Ovary (tissue), 9 donors: Measurements from ENCODE around the gene ZNF277. TPM values are rescaled to one million over a fixed set of nuclear protein-coding genes. Genes with fewer than 3 reads are reported as not detected.

Experiments used
- DNase-seq, 5 donors: peaks; one replicate each; pipeline ENCODE4 v3.0.0-alpha.2; 2019 to 2020
- H3K27ac ChIP-seq, 2 donors: fragments of 200-600 bp; one replicate each; pipeline versions ENCODE4 v1.5.1 to v1.8.0; 2019 to 2022
- H3K27me3 ChIP-seq: fragments of 200-600 bp; one replicate; pipeline ENCODE4 v1.8.0; 2022
- H3K36me3 ChIP-seq: fragments of 200-600 bp; sonication (generic); one replicate; pipeline ENCODE4 v1.5.1; 2019
- H3K4me1 ChIP-seq: one replicate; pipeline ENCODE4 v1.8.1; 2013; ENCODE audit warnings: mild to moderate bottlenecking, moderate library complexity; ENCODE audit not compliant: insufficient read depth
- H3K4me3 ChIP-seq: fragments of 200-600 bp; sonication (generic); one replicate; pipeline ENCODE4 v1.5.1; 2017
- H3K9me3 ChIP-seq, 2 donors: fragments of 200-600 bp in 1 of 2; sonication (generic) in 1 of 2; one replicate each; pipeline versions ENCODE4 v1.5.1 to v1.8.1; 2013 to 2019; ENCODE audit warnings: mild to moderate bottlenecking in 1 of 2, moderate library complexity in 1 of 2
- EP300 ChIP-seq: sonication (generic); formaldehyde crosslinking; IDR thresholded peaks from one replicate; pipeline ENCODE4 v1.6.1; 2017; ENCODE audit warnings: antibody characterized with exemption
- POLR2A ChIP-seq: fragments of 450-650 bp; IDR thresholded peaks from one replicate; pipeline ENCODE4 v1.6.1; 2017; ENCODE audit warnings: antibody characterized with exemption, mild to moderate bottlenecking, moderate library complexity
- WGBS, 3 donors: extraction: QIAGEN DNeasy Blood & Tissue Kit in 1 of 3; methylation state at CpG; one replicate each; pipeline versions ENCODE4 v1.1.5 to v1.1.7; 2013 to 2017; 5-methylcytosine and 5-hydroxymethylcytosine counted together
- intact Hi-C, 4 donors: fragments of 100-400 bp; cut with DNase I; formaldehyde crosslinking; loops; one replicate each; pipeline versions ENCODE4 v1.11.0 to v1.15.1; 2022 to 2023
- polyA plus RNA-seq, 2 donors: library from polyadenylated mRNA; stranded (reverse); fragments of 200-250 nt in 1 of 2; fragments of 350-450 nt in 1 of 2; fragmentation: Illumina TruSeq in 1 of 2; extraction: RNeasy Lipid Tissue Mini Kit (QIAGEN cat#74804) in 1 of 2; gene quantifications; one replicate each; pipeline ENCODE4 v1.2.3, GENCODE V29; 2013 to 2014
- total RNA-seq, 7 donors: library from RNA; depleted of rRNA in 2 of 7; stranded (reverse); fragments of >200 nt in 2 of 7; fragmentation: NEBNext Ultra II Directional in 3 of 7; extraction: Animal tissue kit (Norgen Biotek cat#: 25700) in 3 of 7; gene quantifications; one replicate each; pipeline versions ENCODE4 v1.1.0 to v1.2.4, GENCODE V29; 2016 to 2023
- TF ChIP-seq, protein P1 (sequence below), 3 donors: fragments of 450-650 bp in 2 of 3; fragments of 200-600 bp in 1 of 3; IDR thresholded peaks; one replicate each; pipeline versions ENCODE4 v1.5.1 to v1.8.0; 2016 to 2022; ENCODE audit warnings: antibody characterized with exemption in 3 of 3, mild to moderate bottlenecking in 1 of 3
- donor health status: DM: no; HTN: no; CAD: no; lungs with moderate emphysema.
- donor health status: DM: no; HTN: no; CAD: no.
- donor health status: Bipolar disorder and iron deficiency.
- donor health status: DM: yes; HTN: yes; CAD: no.
- donor health status: DM: no; HTN: no; CAD: no.
- donor health status: DM: yes; HTN: yes; CAD: no.

The ZNF277 gene
- total and polyA plus RNA-seq, 9 donors: 16.4 to 27.3 (median 21.2) TPM

DNA sequence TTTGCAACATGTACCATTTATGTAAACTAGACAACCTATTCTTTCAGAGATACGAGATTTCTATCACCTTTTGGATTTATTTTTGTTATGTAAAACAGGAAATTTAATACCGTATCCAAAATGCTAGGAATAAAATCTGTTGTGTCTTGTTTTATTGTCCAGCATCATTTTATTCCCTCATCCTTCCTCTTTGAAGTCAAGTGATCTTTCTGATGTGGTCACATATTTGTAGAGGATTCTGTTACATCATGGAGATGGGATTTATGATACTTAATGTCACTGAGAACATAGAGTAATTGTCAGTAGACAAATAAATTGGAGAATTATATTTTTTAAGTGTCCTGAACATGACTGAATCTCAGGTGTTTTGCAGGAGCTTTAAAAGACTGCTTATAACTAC, 64.7 kb downstream of the ZNF277 start:
- Histone ChIP-seq H3K9me3 (no peaks in the 10 kb centered on the region), H3K27ac (no peak overlapping the region), H3K4me1 (peaks cover 1% of the 10 kb centered on the region), H3K27me3 (no peaks in the 10 kb centered on the region), H3K4me3 (no peak overlapping the region), H3K36me3 (no peaks in the 10 kb centered on the region)
- DNase-seq: no peak
- intact Hi-C loops: no loop called here
- TF ChIP-seq POLR2A (no peak), EP300 (no peak)
- TF ChIP-seq, protein P1, sequence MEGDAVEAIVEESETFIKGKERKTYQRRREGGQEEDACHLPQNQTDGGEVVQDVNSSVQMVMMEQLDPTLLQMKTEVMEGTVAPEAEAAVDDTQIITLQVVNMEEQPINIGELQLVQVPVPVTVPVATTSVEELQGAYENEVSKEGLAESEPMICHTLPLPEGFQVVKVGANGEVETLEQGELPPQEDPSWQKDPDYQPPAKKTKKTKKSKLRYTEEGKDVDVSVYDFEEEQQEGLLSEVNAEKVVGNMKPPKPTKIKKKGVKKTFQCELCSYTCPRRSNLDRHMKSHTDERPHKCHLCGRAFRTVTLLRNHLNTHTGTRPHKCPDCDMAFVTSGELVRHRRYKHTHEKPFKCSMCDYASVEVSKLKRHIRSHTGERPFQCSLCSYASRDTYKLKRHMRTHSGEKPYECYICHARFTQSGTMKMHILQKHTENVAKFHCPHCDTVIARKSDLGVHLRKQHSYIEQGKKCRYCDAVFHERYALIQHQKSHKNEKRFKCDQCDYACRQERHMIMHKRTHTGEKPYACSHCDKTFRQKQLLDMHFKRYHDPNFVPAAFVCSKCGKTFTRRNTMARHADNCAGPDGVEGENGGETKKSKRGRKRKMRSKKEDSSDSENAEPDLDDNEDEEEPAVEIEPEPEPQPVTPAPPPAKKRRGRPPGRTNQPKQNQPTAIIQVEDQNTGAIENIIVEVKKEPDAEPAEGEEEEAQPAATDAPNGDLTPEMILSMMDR (IDR thresholded peaks at IDR 0.05): no peak
- WGBS, 3 donors: 79 to 84% (median 81%) methylated on average over 2 of the region's 2 CpGs

DNA sequence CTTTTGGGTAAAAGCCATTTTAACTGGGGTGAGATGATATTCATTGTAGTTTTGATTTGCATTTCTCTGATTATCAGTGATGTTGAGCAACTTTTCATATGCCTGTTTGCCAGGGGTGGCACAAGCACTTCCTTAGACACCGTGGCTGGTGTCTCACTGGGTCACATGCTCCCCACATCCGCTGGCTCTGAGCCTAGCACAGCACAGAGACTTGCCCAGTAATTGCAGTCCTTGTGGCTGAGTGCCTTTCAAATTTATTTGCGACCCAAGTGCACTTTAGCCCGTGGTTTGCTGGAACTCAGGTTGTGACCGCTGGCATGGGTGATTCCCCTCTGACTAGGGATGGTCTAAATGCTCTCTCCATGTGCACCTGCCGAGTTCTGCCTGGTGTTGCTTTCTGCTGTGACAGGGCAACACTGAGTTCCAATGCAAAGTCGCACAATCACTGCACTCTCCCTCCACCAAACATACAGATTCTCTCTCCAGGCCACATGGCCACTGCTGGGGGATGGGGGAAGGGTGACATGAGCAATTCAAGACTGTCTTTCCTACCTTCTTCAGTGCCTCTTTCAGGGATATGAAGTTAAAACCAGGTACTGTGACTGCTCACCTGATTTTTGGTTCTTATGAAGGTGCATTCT, 66.5 kb downstream of the ZNF277 start:
- no peaks in the 10 kb centered on the region for H3K9me3 ChIP-seq
- 83 to 85% (median 84%) methylated on average over 7 of the region's 7 CpGs for WGBS, 3 donors
- no peak overlapping the region for H3K27ac ChIP-seq
- H3K27me3 ChIP-seq: no peaks in the 10 kb centered on the region
- DNase-seq: no peak
- H3K4me3 ChIP-seq: no peak overlapping the region
- no peak for TF ChIP-seq POLR2A
- TF ChIP-seq, protein P1 (IDR thresholded peaks at IDR 0.05): no peak
- no peak for TF ChIP-seq EP300
- H3K4me1 ChIP-seq: no peaks in the 10 kb centered on the region
- intact Hi-C loops: no loop called here
- H3K36me3 ChIP-seq: no peaks in the 10 kb centered on the region

DNA sequence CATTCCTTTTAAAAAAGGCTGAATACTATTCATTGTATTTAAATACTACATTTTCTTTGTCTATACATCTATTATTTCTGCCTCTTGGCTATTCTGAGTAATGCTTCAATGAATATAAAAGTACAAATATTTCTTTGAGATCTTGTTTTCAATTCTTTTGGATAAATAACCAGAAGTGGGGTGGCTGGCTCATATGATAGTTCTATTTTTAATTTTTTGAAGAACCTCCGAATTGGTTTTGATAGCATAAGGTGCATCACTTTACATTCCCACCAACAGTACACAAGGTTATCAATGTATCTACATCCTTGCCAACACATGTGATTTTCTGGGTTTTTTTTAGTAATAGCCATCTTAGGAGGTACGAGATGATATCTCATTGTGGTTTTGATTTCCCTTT, 72.5 kb downstream of the ZNF277 start:
- no peak overlapping the region for H3K27ac ChIP-seq
- H3K27me3 ChIP-seq: no peaks in the 10 kb centered on the region
- WGBS, 3 donors: 85 to 92% (median 85%) methylated on average over 2 of the region's 2 CpGs
- intact Hi-C loops: no loop called here
- H3K9me3 ChIP-seq: no peaks in the 10 kb centered on the region
- no peaks in the 10 kb centered on the region for H3K4me1 ChIP-seq
- DNase-seq: no peak
- TF ChIP-seq EP300: no peak
- TF ChIP-seq POLR2A: no peak
- H3K36me3 ChIP-seq: no peaks in the 10 kb centered on the region
- H3K4me3 ChIP-seq: no peak overlapping the region

DNA sequence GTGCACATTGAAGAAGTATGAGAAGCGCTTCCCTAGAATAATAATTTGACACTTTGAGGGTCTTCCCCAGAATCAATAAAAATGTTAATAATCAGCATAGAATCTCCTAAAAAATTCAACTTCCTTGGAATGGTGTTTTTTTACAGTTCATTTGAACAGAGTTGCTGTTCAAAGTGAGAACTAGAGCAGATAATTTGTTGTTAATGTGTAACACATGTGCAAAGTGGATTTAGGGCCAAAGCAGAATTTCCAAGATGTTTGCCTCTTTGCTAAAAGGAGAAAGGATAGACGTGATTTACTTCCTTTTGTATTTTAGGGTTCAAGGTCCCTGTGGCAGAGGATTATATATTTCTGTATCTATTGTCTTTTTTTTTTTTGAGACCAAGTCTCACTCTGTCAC, 73.8 kb downstream of the ZNF277 start:
- Histone ChIP-seq H3K36me3 (no peaks in the 10 kb centered on the region), H3K4me3 (no peak overlapping the region), H3K9me3 (no peaks in the 10 kb centered on the region), H3K27ac (no peak overlapping the region), H3K27me3 (no peaks in the 10 kb centered on the region), H3K4me1 (no peaks in the 10 kb centered on the region)
- TF ChIP-seq, protein P1 (IDR thresholded peaks at IDR 0.05): no peak
- TF ChIP-seq POLR2A (no peak), EP300 (no peak)
- 76 to 79% (median 77%) methylated on average over 2 of the region's 2 CpGs for WGBS, 3 donors
- intact Hi-C loops: no loop called here
- DNase-seq: no peak

DNA sequence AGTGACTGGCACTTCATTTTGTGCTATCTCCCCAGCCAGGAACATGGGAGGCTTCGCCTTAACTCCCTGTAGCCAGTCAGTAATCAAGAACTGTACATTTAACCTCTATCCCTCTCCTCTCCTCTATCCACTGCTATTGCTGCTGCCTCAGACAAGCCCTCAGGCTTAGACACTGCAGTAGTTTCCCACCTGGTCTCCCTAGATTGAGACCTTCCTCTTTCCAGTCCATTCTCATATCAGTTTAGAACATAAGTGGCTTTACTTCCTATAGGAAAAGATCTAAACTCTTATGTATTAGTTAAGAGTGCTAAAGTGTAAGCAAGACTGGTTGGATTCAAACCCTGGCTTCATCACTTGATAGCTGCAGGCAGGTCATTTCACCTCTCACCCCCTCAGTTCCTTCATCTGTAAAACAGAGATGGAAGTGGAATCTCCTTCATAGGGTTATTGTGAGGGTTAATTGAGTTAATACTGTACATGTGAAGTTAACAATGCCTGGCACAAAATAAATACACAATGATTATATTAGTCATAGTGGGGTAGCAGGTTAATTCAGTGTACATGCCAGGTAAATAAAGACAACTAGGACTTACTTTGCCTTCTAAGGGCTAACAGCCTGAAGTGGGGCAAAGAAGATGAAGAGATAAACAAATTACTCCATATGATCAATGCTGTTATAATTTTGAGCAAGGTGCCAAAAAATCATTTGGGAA, 76.1 kb downstream of the ZNF277 start:
- Histone ChIP-seq H3K9me3 (no peaks in the 10 kb centered on the region), H3K4me1 (no peaks in the 10 kb centered on the region), H3K27me3 (no peaks in the 10 kb centered on the region), H3K27ac (no peak overlapping the region), H3K36me3 (no peaks in the 10 kb centered on the region), H3K4me3 (no peak overlapping the region)
- DNase-seq: no peak
- TF ChIP-seq, protein P1 (IDR thresholded peaks at IDR 0.05): no peak
- TF ChIP-seq EP300 (no peak), POLR2A (no peak)
- 98 to 100% (median 98%) methylated on average over 1 of the region's 1 CpG for WGBS, 3 donors
- intact Hi-C loops: no loop called here
